GM23338 (cell line): ENCODE measurements around the gene CARMIL1. TPM values are rescaled to one million over a fixed set of nuclear protein-coding genes. Genes with fewer than 3 reads are reported as not detected.

Experiments used
- ATAC-seq: fragments of 200-7000 bp; cut with Tn5 transposase; 3 replicates; pipeline ENCODE4 v1.9.1; 2020
- DNase-seq: peaks from one replicate; pipeline ENCODE4 v3.0.0-alpha.2; 2015; ENCODE audit warnings: low spot score
- H2AFZ ChIP-seq: fragments of 200-600 bp; sonication (generic); 2 replicates; pipeline ENCODE4 v1.8.0; 2016; ENCODE audit warnings: antibody characterized with exemption, mild to moderate bottlenecking, moderate library complexity
- H3F3A ChIP-seq: fragments of 200-600 bp; sonication (generic); replicated peaks from 2 replicates; pipeline ENCODE4 v1.8.0; 2017; ENCODE audit warnings: antibody characterized with exemption, mixed run types, low read depth
- H3K27ac ChIP-seq: fragments of 200-600 bp; sonication (generic); 2 replicates; pipeline ENCODE4 v1.6.1; 2016; ENCODE audit warnings: low read depth
- H3K27me3 ChIP-seq: fragments of 200-600 bp; sonication (generic); 2 replicates; pipeline ENCODE4 v1.8.0; 2016; ENCODE audit warnings: mild to moderate bottlenecking, mixed run types, moderate library complexity; ENCODE audit not compliant: insufficient read depth
- H3K36me3 ChIP-seq: fragments of 200-600 bp; sonication (generic); 2 replicates; pipeline ENCODE4 v1.8.0; 2016; ENCODE audit warnings: mild to moderate bottlenecking; ENCODE audit not compliant: insufficient read depth
- H3K4me1 ChIP-seq: fragments of 200-600 bp; sonication (generic); 2 replicates; pipeline ENCODE4 v1.8.0; 2016; ENCODE audit warnings: mild to moderate bottlenecking, moderate library complexity; ENCODE audit not compliant: insufficient read depth
- H3K4me2 ChIP-seq: fragments of 200-600 bp; sonication (generic); 2 replicates; pipeline ENCODE4 v1.7.1; 2017; ENCODE audit warnings: mixed run types
- H3K4me3 ChIP-seq: fragments of 200-600 bp; sonication (generic); 2 replicates; pipeline ENCODE4 v1.6.1; 2016; ENCODE audit warnings: mixed run types
- H3K79me2 ChIP-seq: fragments of 200-600 bp; sonication (generic); replicated peaks from 2 replicates; pipeline ENCODE4 v1.8.0; 2017; ENCODE audit warnings: mild to moderate bottlenecking; ENCODE audit not compliant: insufficient read depth
- H3K9me2 ChIP-seq: fragments of 200-600 bp; sonication (generic); 2 replicates; pipeline ENCODE4 v1.8.0; 2017; ENCODE audit not compliant: insufficient read depth
- H4K20me1 ChIP-seq: fragments of 200-600 bp; sonication (generic); replicated peaks from 2 replicates; pipeline ENCODE4 v1.8.0; 2017; ENCODE audit warnings: mild to moderate bottlenecking; ENCODE audit not compliant: insufficient read depth
- H3K27ac Mint-ChIP-seq: 2 replicates; pipeline ENCODE4 v1.8.0; 2020; ENCODE audit warnings: inconsistent platforms, mild to moderate bottlenecking, moderate library complexity, mixed read lengths
- H3K27me3 Mint-ChIP-seq: 3 replicates; pipeline ENCODE4 v1.8.0; 2022; ENCODE audit warnings: low read depth, mild to moderate bottlenecking, moderate library complexity, mixed read lengths, inconsistent platforms; ENCODE audit not compliant: insufficient read depth, poor library complexity
- H3K36me3 Mint-ChIP-seq: 3 replicates; pipeline ENCODE4 v1.8.0; 2021; ENCODE audit warnings: low read depth, mild to moderate bottlenecking, inconsistent platforms, moderate library complexity, mixed read lengths
- H3K4me1 Mint-ChIP-seq: 3 replicates; pipeline ENCODE4 v1.8.0; 2020; ENCODE audit warnings: mild to moderate bottlenecking, inconsistent platforms, mixed read lengths
- H3K4me3 Mint-ChIP-seq: 3 replicates; pipeline ENCODE4 v1.8.0; 2021; ENCODE audit warnings: moderate library complexity, mild to moderate bottlenecking, inconsistent platforms, mixed read lengths
- H3K9me3 Mint-ChIP-seq: 3 replicates; pipeline ENCODE4 v1.8.0; 2020; ENCODE audit warnings: moderate library complexity, mild to moderate bottlenecking, inconsistent platforms, mixed read lengths
- CTCF ChIP-seq, 2 experiments: fragments of 200-600 bp in 1 of 2; sonication (generic) in 1 of 2; conservative IDR thresholded peaks; 2 replicates each; pipeline versions ENCODE4 v1.5.1 to v1.6.1; 2016 to 2017; ENCODE audit warnings: antibody characterized with exemption in 2 of 2, low read depth in 2 of 2, mild to moderate bottlenecking in 2 of 2, moderate library complexity in 1 of 2
- NANOG ChIP-seq: IDR thresholded peaks from 2 replicates; pipeline ENCODE4 v1.6.1; 2016; ENCODE audit warnings: antibody characterized with exemption, borderline replicate concordance
- POLR2AphosphoS5 ChIP-seq: IDR thresholded peaks from 2 replicates; pipeline ENCODE4 v1.6.1; 2016; ENCODE audit warnings: antibody characterized with exemption, low read depth
- ZNF114 ChIP-seq: fragments of 250-450 bp; sonication (Bioruptor Pico); IDR thresholded peaks from 2 replicates; pipeline ENCODE4 v1.5.0; 2020; ENCODE audit warnings: mild to moderate bottlenecking, moderate library complexity
- ZNF331 ChIP-seq: fragments of 250-450 bp; sonication (Bioruptor Pico); IDR thresholded peaks from 2 replicates; pipeline ENCODE4 v1.5.0; 2020; ENCODE audit warnings: low read depth, mild to moderate bottlenecking, moderate library complexity
- ZNF462 ChIP-seq: fragments of 250-450 bp; sonication (Bioruptor Pico); IDR thresholded peaks from 2 replicates; pipeline ENCODE4 v1.5.0; 2020; ENCODE audit warnings: mild to moderate bottlenecking, moderate library complexity
- polyA plus RNA-seq: library from polyadenylated mRNA; unstranded; fragments of >200 nt; fragmentation: Nextera tagmentation; extraction: Ambion mirVana; gene quantifications from 2 replicates; pipeline ENCODE4 v1.2.1, GENCODE V29; 2016
- total RNA-seq: library from RNA; depleted of rRNA; stranded (reverse); fragments of >200 nt; shearing (Covaris generic); gene quantifications from 2 replicates; pipeline ENCODE4 v1.2.3, GENCODE V29; 2014

Gene CARMIL1
- total and polyA plus RNA-seq, 2 experiments from 2014 or later = 43.2 to 66.9 TPM

GRCh38 chr6:25242567-25242966, 36.6 kb upstream of the CARMIL1 start (continued):
- TF ChIP-seq ZNF462 (CRISPR knock-in tag) = no peak
- TF ChIP-seq POLR2AphosphoS5 = no peak
- no peak for TF ChIP-seq ZNF331 (CRISPR knock-in tag)

GRCh38 chr6:25244865-25245264, 34.3 kb upstream of the CARMIL1 start:
- DNase-seq (no peak), ATAC-seq (no peak)
- H2AFZ ChIP-seq = no peak overlapping the region; the same call in 1 of the 2 replicates
- no peak overlapping the region for H3K4me3 ChIP-seq
- H3K79me2 ChIP-seq = no peaks in the 10 kb centered on the region
- H3F3A ChIP-seq = no peaks in the 10 kb centered on the region
- no peaks in the 10 kb centered on the region for H3K4me1 ChIP-seq
- Mint-ChIP-seq H3K27me3 (no peaks in the 10 kb centered on the region), H3K27ac (no peak overlapping the region), H3K36me3 (no peaks in the 10 kb centered on the region), H3K4me3 (no peak overlapping the region), H3K9me3 (no peaks in the 10 kb centered on the region), H3K4me1 (peaks cover 5% of the 10 kb centered on the region; the same call in 2 of the 3 replicates)
- no peak overlapping the region for H3K27ac ChIP-seq
- H3K27me3 ChIP-seq = no peaks in the 10 kb centered on the region
- no peaks in the 10 kb centered on the region for H3K36me3 ChIP-seq
- no peaks in the 10 kb centered on the region for H3K9me2 ChIP-seq
- H4K20me1 ChIP-seq = no peaks in the 10 kb centered on the region
- no peak overlapping the region for H3K4me2 ChIP-seq
- TF ChIP-seq ZNF114 (CRISPR knock-in tag) = no peak
- TF ChIP-seq ZNF331 (CRISPR knock-in tag) = no peak
- TF ChIP-seq NANOG = no peak
- TF ChIP-seq CTCF (conservative IDR thresholded peaks at IDR 0.05; ENCODE audit: low read depth in 2 of 2) = no peak
- TF ChIP-seq ZNF462 (CRISPR knock-in tag) = no peak
- TF ChIP-seq POLR2AphosphoS5 = no peak
